Activated naive CD4-positive, alpha-beta T cell treated with Interleukin-2 at 50 U/mL for 16 hours (primary cell): ENCODE results near the gene SCAPER.
"Not testable (repeated sequence)": the region's sequence is repeated elsewhere in the genome, so short reads cannot be mapped to it uniquely, and the experiment has no call there.

Experiments used
- DNase-seq: peaks from one replicate; pipeline ENCODE4 v3.0.0-alpha.2; 2020

SCAPER gene

GRCh38 chr15:76553564-76553963 is 351.6 kb downstream of the SCAPER start:
- DNase-seq = no peak

- DNase-seq = no peak
These were observed 352.0 kb downstream of the SCAPER start for GRCh38 chr15:76553102-76553501.

DNA sequence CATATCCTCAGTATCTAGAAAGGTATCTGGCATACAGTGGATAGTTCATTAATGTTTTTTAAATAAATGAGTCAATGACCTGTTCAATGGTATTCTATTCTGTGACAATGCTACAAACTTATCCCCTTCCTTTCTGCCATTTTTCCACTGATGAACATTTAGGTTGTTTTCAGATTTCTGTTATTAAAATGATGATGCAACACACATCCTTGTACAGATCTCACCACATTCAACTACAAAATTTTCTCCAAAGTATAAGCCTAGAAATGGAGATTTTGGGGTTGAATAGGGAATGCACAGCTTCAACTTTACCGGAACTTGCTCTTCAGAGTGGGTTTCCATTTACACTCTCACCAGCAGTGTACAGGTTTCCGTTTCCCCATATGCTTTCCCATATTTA is 358.3 kb downstream of the SCAPER start:
- no peak for DNase-seq

- no peak for DNase-seq
These were observed 371.1 kb downstream of the SCAPER start for GRCh38 chr15:76533995-76534394.

GRCh38 chr15:76533060-76533820 is 371.9 kb downstream of the SCAPER start:
- no peak for DNase-seq

GRCh38 chr15:76529911-76530310 is 375.2 kb downstream of the SCAPER start:
- no peak for DNase-seq

DNA sequence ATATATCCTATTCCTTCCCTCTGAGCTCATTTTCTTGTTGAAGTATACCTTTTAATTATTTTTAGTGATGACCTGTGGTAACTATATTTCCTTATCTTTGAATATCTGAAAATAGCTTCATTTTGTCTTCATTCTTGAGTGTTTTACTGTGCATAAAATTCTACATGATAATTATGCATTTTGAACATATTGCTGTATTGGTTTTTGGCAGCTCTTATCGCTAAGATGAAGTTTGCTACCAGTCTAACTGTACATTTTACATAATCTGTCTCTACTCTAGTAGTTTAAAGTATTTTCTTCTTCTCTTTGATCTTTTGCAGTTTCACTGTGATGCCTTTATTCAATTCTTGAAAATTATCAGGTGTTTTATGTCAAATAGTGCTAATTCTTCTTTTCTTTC is 379.0 kb downstream of the SCAPER start:
- no peak for DNase-seq

DNA sequence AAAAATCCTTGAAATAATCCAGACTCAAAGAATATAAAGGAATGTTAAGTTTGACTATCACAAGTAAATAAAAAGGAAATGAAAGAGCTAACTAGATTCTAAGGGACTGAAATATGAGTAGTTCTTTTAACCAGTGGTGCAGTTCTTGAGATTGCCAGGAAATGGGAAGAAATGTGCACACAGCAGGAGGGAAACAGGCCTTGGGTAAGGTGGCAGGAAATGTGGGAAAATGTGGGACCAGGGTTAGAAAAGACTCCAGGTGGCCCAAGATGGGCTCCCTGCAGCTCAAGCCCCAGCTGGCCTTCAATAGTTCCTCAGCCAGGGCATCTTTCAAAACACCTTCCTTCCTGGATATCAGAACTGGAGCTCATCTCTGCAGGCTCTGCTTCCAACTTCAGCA is 387.2 kb downstream of the SCAPER start:
- DNase-seq = no peak

DNA sequence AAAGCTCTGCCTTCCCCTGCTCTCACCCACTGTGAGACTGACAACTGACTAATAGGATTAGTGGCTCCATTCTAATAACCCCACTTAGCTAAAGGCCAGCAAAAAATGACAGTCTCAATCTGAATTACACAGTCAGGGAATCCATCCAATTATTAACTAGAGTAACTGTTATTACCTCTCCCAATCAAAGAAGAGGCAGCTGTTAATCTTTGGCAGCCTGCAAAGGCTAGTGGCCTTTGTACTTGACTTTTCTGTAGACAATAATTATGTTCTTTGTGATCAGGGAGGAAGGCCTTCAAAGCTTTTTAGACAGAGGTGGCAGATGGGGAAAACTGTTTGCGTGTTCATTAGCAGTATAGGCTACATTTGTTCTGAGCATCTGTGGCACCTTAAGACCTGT is 390.9 kb downstream of the SCAPER start:
- no peak for DNase-seq

- DNase-seq = no peak
These were observed 392.2 kb downstream of the SCAPER start for GRCh38 chr15:76512971-76513370.

DNA sequence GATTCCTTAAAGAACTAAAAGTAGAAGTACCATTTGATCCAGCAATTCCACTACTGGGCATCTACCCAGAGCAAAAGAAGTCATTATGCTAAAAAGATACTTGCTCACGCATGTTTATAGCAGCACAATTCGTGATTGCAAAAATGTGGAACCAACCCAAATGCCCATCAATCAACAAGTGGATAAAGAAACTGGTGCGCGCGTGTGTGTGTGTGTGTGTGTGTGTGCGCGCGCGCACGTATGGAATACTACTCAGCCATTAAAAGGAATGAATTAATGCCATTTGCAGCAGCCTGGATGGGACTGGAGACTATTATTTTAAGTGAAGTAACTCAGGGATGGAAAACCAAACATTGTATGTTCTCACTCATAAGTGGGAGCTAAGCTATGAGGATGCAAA is 394.5 kb downstream of the SCAPER start:
- DNase-seq = not testable (repeated sequence)

GRCh38 chr15:76503804-76504203 is 401.3 kb downstream of the SCAPER start:
- DNase-seq = no peak

DNA sequence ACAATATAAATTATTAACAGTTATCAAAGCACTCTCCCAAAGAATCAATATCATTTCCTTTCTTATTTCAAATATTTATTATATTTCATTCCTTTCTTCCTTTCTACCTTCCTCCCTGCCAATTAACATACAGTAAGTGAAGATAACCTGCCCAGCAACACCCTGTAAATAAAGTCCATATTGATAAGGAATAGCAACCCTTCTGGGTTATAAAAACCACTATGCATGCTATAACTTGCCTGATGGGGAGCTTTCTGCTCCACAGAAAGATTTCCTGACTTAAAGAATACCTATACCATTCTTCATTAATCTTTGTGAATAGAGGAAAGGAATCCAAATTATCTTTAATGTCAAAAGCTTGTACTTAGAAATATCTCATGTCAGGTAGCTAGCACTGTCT is 402.0 kb downstream of the SCAPER start:
- DNase-seq = no peak

DNA sequence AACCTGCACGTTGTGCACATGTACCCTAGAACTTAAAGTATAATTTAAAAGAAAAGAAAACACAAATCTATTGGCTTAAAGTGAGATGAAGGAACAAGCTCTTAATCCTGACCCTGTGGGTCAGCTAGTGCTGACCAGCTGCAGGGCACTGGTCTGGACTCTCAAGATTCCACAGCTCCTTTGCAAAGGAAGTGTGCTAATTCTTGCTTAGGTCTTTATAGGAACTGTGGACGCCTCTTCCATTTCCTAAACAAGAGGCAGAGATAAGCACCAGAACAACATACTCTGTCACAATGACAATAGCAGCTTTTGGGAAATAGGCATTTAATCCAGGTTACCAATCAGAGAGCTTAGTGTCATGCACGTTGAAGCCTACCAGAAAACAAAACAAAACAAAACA is 402.5 kb downstream of the SCAPER start:
- DNase-seq = no peak

GRCh38 chr15:76502185-76502584 is 403.0 kb downstream of the SCAPER start:
- DNase-seq = not testable (repeated sequence)

GRCh38 chr15:76501726-76502125 is 403.4 kb downstream of the SCAPER start:
- no peak for DNase-seq

DNA sequence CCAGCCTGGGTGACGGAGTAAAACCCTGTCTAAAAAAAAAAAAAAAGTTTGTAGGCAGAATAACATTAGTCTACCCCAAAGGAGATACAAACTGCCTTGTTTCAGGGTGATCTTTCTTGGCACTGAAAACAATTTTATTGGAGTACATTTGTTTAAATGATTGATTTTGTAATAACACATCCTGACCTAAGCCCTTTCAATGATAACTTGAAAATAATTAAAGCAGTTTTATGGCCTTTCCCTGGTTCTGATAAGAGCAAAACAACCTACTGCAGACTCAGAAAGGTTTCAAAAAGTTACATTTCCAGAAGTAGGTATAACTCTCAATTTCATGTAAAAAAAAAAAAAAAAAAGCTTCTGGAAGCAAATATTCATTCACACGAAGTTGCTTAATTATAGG is 404.1 kb downstream of the SCAPER start:
- no peak for DNase-seq

DNA sequence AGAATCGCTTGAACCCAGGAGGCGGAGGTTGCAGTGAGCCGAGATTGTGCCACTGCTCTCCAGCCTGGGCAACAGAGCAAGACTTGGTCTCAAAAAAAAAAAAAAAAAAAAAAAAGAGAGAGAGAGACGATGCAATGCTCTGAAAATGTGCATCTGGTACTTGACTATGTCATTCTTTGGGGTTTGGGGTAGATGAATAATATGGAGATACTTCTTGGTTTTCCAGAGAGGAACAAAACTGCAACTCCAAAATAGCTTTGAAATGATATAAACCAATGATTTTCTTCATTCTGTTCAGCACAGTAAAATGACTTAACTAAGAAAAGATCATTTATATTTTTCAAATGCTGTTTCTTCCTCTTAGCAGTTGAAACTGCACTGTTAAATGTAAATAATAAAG is 409.7 kb downstream of the SCAPER start:
- no peak for DNase-seq

GRCh38 chr15:76492538-76492937 is 412.6 kb downstream of the SCAPER start:
- no peak for DNase-seq

DNA sequence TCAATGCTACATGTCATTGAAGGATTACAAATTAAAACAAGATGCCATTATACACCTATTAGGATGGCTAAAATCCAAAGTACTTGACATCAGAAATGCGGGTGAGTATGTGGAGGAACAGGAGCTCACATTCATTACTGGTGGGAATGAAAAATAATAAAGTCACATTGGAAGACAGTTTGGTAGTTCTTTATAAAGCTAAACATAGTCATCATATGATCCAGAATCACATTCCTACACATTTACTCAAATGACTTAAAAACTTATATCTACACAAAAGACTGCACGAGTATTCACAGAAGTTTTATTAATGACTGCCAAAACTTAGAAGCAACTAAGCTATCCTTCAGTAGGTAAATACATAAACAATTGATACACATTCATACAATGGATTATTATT is 421.4 kb downstream of the SCAPER start:
- DNase-seq = no peak

- no peak for DNase-seq
These were observed 422.1 kb downstream of the SCAPER start for GRCh38 chr15:76483018-76483417.

DNA sequence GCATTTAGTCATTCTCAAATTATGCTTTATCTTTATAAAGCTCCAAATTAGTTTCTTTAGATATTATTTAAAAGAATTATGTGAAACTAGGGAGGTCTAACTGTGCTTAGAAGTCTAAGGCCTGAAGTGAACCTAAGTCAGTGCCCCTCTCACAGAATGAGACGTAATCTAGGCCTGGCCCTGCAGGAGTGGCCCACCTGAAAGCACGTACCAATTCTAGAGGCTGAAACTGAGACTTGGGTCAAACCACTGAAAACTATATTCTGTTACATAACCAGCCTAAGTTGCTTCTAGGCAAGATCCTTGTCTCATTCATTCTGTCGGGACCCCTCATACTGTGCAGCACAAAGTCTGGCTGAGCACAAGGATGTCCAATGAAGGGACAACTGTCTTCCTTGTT is 424.9 kb downstream of the SCAPER start:
- DNase-seq = no peak

GRCh38 chr15:76470691-76471090 is 434.4 kb downstream of the SCAPER start:
- no peak for DNase-seq

DNA sequence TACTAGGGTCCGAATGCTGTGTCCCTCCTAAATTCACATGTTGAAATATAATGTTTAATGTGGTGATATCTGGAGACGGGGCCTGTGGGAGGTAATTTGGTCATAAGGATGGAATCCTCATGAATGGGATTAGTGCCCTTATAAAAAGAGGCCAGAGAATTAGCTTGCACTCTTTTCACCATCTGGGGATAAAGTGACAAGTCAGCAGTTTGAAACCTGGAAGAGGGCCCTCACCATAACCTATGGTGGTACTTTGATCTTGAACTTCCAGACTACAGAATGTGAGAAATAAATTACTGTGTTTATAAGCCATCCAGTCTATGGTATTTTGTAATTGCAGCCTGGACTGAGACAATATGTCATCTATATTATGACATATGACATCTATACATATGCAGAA is 436.4 kb downstream of the SCAPER start:
- DNase-seq = no peak

DNA sequence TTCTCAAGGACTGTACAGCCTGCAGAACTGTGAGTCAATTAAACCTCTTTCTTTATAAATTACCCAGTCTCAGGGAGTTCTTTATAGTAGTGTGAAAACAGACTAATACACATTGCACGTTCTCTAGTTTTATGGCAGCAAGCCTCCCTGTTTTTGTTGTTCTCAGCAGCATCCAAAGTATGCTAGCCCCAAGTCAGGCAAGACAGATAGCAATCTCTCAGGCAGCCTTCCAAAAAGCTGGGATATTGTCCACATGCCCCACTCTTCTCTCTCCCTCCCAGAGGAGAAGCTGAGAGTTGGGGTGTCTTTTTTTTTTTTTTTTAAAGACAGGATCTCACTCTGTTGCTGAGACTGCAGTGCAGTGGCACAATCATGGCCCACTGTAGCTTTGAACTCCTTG is 438.0 kb downstream of the SCAPER start:
- DNase-seq = no peak
